ENCODE results near the gene PACSIN2. TPM values are rescaled to one million over a fixed set of nuclear protein-coding genes. Genes with fewer than 3 reads are reported as not detected.
"Not testable (repeated sequence)": the region's sequence is repeated elsewhere in the genome, so short reads cannot be mapped to it uniquely, and the experiment has no call there.

The PACSIN2 gene
- polyA plus RNA-seq, 5 donors: 57.4 to 68.7 (median 66.4) TPM

DNA sequence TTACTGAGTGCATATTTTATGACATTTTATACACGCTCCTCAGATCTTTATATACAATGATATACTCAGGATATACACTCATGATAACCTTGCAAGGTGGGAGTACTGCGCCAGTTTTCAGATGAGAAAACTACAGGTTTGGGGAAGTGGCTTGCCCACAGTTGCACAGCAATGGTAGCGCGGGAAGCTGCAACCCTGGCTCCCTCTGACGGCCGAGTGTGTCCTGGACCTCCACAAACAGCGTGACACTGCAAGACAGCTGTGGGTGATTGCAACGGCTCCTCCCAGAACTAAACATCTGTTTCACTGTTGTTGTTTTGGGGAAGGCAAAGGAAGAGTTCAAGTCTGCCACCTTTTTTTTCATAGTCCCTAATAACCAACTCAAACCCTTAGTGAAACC is 47.0 kb downstream of the PACSIN2 start:
- DNase-seq: no peak

DNA sequence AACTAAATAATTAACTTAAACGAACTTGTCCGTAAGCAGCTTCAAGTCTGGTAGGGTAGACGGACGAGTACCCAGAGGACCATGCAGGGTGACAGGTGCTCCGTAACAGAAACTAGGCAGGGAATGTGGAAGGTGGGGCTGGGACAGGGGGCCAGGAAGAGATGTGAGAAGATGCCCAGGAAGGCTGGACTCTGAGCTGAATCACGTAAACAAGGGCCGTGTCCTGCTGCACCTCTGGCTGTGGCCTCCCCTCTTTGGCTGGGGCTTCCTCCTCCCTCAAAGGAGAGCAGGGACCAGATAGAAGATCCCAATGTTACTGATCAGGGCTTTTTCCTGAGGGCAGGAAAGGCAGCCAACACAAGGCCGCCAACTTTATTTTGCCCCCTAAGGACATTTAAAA is 47.9 kb downstream of the PACSIN2 start:
- no peak for DNase-seq

DNA sequence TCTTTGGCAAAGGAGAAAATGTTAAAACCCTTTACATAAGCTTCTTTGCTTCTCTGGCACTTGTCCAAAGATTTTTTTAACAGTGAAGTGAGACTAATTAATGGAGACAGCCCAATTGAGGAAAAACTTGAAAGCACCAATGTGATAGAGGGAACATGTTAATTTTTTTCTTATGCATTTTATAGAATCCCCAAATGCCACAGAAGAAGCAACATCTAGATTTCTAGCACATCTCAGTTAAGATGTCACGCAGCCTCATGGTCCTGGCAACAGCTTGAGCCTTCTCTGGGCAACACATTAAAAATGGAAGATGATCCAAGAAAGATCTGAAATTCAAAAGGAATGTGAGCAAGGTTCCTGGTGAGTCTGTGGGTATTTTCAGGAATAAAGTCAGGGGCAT is 48.5 kb downstream of the PACSIN2 start:
- no peak for DNase-seq

DNA sequence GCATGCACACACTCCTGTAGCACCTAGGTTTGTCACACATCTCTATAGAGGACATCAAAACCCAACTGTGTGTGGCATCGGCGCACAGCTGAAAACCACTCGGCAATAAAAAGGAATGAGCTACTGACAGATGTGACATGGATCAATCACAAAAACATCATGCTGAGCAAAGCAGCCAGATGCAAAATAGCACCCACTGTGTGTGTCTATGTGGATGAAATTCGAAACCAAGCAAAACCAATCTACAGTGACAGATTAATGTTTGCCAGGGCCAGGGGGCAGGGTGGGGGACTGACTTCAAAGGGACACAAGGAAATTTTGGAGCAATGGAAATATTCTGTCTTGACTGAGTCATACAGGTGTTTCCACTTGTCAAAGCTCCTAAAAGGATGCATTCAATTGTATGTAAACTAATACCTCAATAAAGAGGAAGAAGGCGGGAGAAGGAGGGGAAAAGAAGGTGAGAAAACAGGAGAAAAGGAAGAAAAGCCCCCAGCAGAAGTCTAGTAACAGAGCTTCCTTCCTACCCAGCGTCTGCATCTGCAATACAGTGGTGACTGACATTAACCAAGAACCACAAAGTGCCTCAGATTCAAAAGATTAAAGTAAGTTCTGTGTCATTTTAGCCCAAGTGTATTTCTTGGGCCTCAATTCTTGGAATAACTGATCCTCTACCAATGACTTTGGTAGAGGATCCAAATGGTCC is 49.8 kb downstream of the PACSIN2 start:
- no peak for DNase-seq

GRCh38 chr22:42963231-42963595 is 51.7 kb downstream of the PACSIN2 start:
- no peak for DNase-seq

GRCh38 chr22:42962295-42963230 is 52.4 kb downstream of the PACSIN2 start:
- DNase-seq: peak; percentile 68 to 75

DNA sequence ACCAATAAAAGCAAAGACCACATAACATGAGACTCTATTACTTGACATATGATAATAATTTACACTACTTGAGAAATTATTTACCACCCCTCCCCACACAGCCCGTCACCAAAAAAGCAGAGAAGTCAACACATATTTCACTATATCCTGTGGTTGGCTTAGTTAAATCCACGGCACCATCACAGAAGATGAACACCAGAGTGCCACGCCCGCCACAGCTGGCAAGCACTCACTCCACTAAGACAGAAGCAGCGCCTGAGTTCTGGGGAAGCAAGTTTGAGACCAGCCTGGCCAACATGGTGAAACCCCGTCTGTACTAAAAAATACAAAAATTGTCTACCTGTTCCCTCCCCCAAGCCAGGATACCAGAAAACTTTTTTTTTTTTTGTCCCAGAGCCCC is 53.1 kb downstream of the PACSIN2 start:
- no peak for DNase-seq

DNA sequence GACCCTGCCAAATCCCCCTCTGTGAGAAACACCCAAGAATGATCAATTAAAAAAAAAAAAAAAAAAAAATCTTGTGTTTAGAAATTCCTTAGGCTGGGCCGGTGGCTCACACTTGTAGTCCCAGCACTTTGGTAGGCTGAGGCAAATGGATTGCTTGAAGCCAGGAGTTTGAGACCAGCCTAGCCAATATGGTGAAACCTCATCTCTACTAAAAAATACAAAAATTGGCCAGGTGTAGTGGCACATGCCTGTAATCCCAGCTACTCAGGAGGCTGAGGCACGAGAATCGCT is 53.6 kb downstream of the PACSIN2 start:
- not testable (repeated sequence) for DNase-seq

DNA sequence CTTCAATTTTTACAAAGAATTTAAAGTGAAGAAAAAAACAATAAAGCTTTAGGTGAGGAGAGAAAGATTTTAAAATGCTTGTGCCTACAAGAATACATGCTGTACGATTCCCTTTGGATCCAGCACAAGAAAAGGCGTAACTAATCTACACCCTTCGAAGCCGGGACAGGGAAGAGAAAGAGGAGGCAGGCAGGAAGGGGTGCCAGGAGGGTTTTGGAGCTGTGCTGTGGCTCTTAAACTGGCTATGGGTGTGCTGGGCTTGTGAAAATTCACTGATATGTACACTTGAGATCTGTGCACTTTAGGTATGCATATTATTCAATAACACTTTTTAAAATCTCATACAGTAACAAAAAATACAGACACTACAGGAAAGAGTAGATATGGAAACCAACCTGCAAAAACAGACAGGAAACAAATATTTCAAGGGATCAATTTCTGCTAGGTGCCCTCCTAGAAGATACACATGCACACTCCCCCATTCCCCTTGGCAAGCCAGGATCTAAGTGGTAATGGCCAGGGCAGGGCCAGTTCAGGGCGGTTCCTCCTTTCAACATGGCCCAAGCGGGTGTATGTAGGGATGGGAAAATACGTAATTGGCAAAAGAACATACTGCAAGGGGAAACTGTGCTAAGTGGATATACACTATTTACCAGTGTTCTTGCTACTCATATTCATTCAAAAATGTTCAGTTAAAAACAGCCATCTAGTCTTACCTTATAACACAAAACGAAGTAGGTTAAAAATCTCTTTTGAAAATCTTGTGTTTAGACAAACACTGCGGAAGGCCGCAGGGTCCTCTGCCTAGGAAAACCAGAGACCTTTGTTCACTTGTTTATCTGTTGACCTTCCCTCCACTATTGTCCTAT is 54.2 kb downstream of the PACSIN2 start:
- no peak for DNase-seq

DNA sequence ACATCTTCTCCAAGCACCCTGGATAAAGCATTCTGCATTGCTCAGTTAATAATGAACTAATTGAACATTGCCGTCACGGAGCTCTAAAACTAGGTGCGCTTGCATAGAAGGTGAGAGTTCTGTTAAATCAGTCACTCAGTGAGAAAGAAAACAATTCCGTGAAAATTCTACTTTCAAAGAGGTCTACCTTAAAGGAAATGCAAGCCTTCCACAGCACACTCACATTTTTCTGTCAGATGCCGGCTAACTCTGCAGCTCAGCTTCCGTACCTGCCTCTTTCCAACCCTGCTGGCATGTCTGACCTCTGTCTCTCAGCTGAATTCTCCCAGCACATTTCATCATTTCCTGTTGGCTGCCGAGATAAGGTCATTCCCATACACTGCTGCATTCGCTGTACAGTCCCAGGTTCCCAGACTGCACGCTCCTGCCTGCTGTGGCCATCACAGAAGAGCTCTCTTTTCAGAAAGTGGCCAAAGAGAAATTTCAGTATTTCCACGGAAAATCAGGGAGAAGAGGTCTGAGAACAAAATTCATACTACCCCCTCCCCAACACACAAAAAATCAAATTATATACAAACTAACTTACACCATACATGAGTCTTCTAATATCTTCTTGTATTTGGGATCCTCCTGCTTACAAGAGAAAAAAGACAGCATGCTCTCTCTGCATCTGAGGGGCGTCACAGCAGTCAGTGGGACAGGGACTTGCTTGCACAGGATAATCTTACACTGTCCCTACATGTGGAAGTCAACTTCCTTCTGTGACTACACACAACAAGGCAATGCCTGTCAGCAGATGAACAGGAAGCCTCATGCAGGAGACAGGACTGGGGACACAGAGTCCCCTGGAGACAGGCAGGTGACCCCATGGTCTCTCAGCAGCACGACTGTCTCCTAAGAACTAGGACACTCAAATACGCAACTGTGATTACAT is 55.1 kb downstream of the PACSIN2 start:
- DNase-seq: peak; percentile 54 to 58

DNA sequence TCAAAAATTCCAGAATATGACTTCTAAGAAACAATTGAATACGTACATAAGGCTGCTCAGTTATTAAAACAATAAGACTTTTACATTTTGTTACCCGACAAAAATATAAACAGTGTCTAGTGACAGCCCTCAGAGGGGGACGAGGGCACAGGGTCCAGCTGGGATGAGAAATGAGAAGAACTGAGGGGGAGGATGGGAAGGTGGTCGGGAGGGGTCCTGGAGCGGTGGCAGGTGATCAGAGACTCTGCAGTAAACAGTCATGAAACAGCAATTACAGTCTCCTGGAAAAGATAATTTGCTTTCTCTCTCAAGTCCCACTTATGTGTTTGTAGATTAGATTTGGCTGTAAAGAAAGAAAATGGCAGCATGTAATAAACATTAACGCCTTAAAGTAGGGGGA is 56.0 kb downstream of the PACSIN2 start:
- no peak for DNase-seq

DNA sequence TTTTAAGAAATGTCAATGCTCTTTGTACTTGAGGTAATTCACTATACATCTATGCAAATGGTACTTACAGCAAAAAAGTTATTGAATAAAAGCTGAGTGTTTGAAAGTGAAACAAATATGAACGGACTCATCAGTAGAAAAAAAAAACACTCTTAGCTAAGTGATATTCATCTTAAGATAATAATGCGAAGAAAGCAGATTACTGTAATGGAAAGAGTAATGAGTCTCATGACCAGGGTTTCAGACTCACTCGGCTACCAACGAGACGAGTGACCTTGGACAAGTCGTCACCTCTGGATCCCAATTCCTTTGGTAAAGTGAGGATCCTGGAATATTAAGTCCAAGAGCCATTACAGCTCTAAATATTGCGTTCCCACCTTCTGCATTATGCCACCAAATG is 57.0 kb downstream of the PACSIN2 start:
- no peak for DNase-seq

GRCh38 chr22:42957544-42957943 is 57.4 kb downstream of the PACSIN2 start:
- DNase-seq: no peak

GRCh38 chr22:42955848-42956247 is 59.1 kb downstream of the PACSIN2 start:
- DNase-seq: no peak

DNA sequence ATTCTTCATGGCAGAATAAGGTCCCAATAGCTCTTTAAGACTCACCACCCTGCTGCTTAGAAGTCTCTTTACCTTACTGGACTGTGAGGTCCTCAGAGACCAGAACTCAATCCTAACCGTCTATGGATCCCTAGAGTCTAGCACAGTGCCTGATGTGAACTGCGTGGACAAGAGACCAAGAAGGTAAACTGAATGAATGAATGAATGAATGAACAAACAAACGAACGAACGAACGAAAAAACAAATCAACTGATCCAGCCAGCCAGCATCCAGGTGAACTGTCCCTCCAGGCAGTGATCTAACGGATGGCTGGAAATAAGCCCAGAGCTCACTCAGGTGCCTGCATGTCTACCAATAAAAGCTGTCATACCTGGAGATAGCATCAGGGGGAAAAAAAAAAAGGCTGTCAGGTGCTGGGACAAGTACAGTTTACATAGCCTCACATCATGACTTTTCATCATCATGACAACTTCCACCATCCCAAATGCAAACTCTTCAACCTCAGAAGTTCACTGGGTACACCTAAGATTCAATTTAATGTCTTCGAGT is 59.8 kb downstream of the PACSIN2 start:
- no peak for DNase-seq

GRCh38 chr22:42953751-42954150 is 61.2 kb downstream of the PACSIN2 start:
- DNase-seq: not testable (repeated sequence)

DNA sequence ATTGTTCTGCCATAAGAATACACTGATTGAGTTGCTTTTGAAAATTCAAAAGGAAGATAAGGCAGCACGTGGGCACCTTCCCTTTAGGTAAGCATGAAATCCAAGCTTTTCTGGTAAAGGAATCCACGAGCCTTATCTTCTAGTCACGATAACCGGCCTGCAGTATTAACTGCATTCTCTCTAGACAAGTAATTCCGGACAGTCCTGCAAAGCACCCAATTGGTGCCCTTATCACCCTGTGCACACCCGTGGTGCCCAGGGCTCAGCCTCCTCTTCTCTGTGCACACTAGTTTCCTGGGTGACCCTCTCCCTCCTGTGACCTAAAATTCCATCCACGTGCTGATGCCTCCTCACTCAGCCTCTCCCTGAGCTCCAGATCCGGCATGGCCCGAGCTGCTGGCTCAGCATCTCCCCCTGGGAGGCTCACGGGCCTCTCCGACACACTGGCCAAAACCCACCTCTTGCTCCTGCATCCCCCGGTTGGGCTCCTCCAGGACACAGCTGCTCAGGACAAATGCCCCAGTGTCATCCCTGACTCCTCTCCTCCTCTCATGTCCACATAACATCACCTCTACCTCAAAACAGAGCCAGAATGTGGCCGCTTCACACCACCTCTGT is 63.7 kb downstream of the PACSIN2 start:
- DNase-seq: no peak

- no peak for DNase-seq
These were observed 64.7 kb downstream of the PACSIN2 start for GRCh38 chr22:42950281-42950680.

DNA sequence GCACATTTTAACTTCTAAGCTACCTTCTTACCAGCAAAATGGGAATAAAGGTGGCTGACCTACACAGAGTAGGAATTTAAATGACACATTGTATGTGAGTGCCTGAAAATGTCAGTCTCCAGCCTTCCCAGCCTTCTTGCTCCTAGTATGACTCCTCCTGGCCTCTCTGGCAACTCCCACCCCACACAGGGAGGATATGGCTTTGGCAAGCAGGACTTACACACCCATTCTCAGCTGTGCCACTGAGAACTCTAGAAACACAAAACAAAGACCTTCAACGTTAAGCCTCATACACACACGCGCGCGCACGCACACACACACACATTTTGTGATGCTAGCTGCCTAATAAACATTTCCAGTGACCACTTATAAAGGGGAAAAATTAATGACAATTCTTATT is 65.8 kb downstream of the PACSIN2 start:
- no peak for DNase-seq

GRCh38 chr22:42948294-42948693 is 66.7 kb downstream of the PACSIN2 start:
- no peak for DNase-seq

All from right lung (tissue), 5 donors.